GM19468 (cell line): ENCODE data around the gene UCP2.

Source experiments
- ATAC-seq: cut with Tn5 transposase; IDR thresholded peaks from one replicate; pipeline ENCODE4 v1.9.1; 2021; ENCODE audit warnings: mild to moderate bottlenecking, moderate library complexity, moderate number of reproducible peaks; ENCODE audit not compliant: unreplicated experiment; ENCODE audit errors: extremely low read depth

UCP2 gene

GRCh38 chr11:74010306-74011300, 28.0 kb upstream of the UCP2 start:
- ATAC-seq = no peak

GRCh38 chr11:74009675-74010305, 27.1 kb upstream of the UCP2 start:
- no peak for ATAC-seq

GRCh38 chr11:74009230-74009547, 26.5 kb upstream of the UCP2 start:
- ATAC-seq = no peak

GRCh38 chr11:74008373-74009229, 26.0 kb upstream of the UCP2 start, which contains the start of gene UCP3:
Gene UCP3 (minus strand): TSS chr11:74009085. CDS start chr11:74007042, 2,043 bp downstream.
- no peak for ATAC-seq

GRCh38 chr11:74007691-74008372, 25.2 kb upstream of the UCP2 start:
- no peak for ATAC-seq

- ATAC-seq = no peak
Measured at GRCh38 chr11:74006743-74007304, 24.2 kb upstream of the UCP2 start.

- no peak for ATAC-seq
Measured at GRCh38 chr11:74005721-74006517, 23.3 kb upstream of the UCP2 start.

- ATAC-seq = no peak
Measured at GRCh38 chr11:74004759-74005615, 22.3 kb upstream of the UCP2 start.

GRCh38 chr11:74004046-74004695, 21.5 kb upstream of the UCP2 start:
- no peak for ATAC-seq

- ATAC-seq = no peak
Measured at GRCh38 chr11:74002832-74003231, 20.2 kb upstream of the UCP2 start.

- no peak for ATAC-seq
Measured at GRCh38 chr11:74001822-74002286, 19.2 kb upstream of the UCP2 start.

- no peak for ATAC-seq
Measured at GRCh38 chr11:74000307-74001133, 17.9 kb upstream of the UCP2 start.

- no peak for ATAC-seq
Measured at GRCh38 chr11:73999581-74000306, 17.1 kb upstream of the UCP2 start.

GRCh38 chr11:73998846-73999575, 16.4 kb upstream of the UCP2 start:
- no peak for ATAC-seq

GRCh38 chr11:73997120-73997770, 14.6 kb upstream of the UCP2 start:
- no peak for ATAC-seq
